NCI-H2171 treated with DMSO at 0.1 percent for 48 hours (cell line): ENCODE results near the gene B3GNT8.
"Not testable (repeated sequence)": the region's sequence is repeated elsewhere in the genome, so short reads cannot be mapped to it uniquely, and the experiment has no call there.

Experiments
- DNase-seq: peaks from one replicate; lab custom pipeline; 2025; lab: John Stamatoyannopoulos, UW

B3GNT8 gene

GRCh38 chr19:41437944-41438574 is 10.9 kb upstream of the B3GNT8 start:
- no peak for DNase-seq

GRCh38 chr19:41436674-41436951 is 9.4 kb upstream of the B3GNT8 start:
- no peak for DNase-seq

- DNase-seq, result no peak
Measured at GRCh38 chr19:41435936-41436673, 8.9 kb upstream of the B3GNT8 start.

GRCh38 chr19:41435376-41435775 is 8.2 kb upstream of the B3GNT8 start:
- not testable (repeated sequence) for DNase-seq

GRCh38 chr19:41434450-41434849 is 7.3 kb upstream of the B3GNT8 start:
- DNase-seq, result no peak

GRCh38 chr19:41433171-41433570 is 6.0 kb upstream of the B3GNT8 start:
- DNase-seq, result no peak

GRCh38 chr19:41431426-41432386 is 4.5 kb upstream of the B3GNT8 start:
- DNase-seq, result no peak

GRCh38 chr19:41430922-41431321 is 3.7 kb upstream of the B3GNT8 start:
- no peak for DNase-seq

- no peak for DNase-seq
Measured at GRCh38 chr19:41428481-41428859, 1.3 kb upstream of the B3GNT8 start.

GRCh38 chr19:41427647-41428480 is 690 bp upstream of the B3GNT8 start:
- DNase-seq, result peak; percentile 84

GRCh38 chr19:41426116-41426841 is 895 bp downstream of the B3GNT8 start:
- no peak for DNase-seq

GRCh38 chr19:41425174-41426115 is 1.7 kb downstream of the B3GNT8 start:
- DNase-seq, result no peak

- DNase-seq, result no peak
Measured at GRCh38 chr19:41424335-41425173, 2.6 kb downstream of the B3GNT8 start.

GRCh38 chr19:41422955-41423354 is 4.2 kb downstream of the B3GNT8 start:
- DNase-seq, result no peak

- no peak for DNase-seq
Measured at GRCh38 chr19:41422456-41422855, 4.7 kb downstream of the B3GNT8 start.

- DNase-seq, result no peak
Measured at GRCh38 chr19:41421973-41422372, 5.2 kb downstream of the B3GNT8 start.

- DNase-seq, result peak; percentile 49
Measured at GRCh38 chr19:41421314-41421713, 5.9 kb downstream of the B3GNT8 start.

- no peak for DNase-seq
Measured at GRCh38 chr19:41420101-41420880, 6.9 kb downstream of the B3GNT8 start.
